Tibial artery (tissue), 4 donors: ENCODE data around the gene NADK.
A peak's percentile ranks its signal among the peaks of the same experiment; 100 is the strongest.

ENCODE experiments used
- DNase-seq, 2 donors: peaks; one replicate each; pipeline ENCODE4 v3.0.0-alpha.2; 2019
- H3K27ac ChIP-seq, 2 donors: fragments of 200-600 bp; sonication (generic) in 1 of 2; 1 replicate in 1 of 2; 2 replicates in 1 of 2; pipeline ENCODE4 v1.5.1; 2018 to 2019; ENCODE audit warnings: mild to moderate bottlenecking in 1 of 2
- H3K27me3 ChIP-seq, 2 donors: fragments of 200-600 bp; sonication (generic) in 1 of 2; one replicate each; pipeline versions ENCODE4 v1.5.1 to v1.6.0; 2016 to 2019
- H3K36me3 ChIP-seq, 3 donors: fragments of 200-600 bp; sonication (generic) in 2 of 3; one replicate each; pipeline ENCODE4 v1.5.1; 2016 to 2019; ENCODE audit warnings: mild to moderate bottlenecking in 2 of 3
- H3K4me1 ChIP-seq, 4 donors: fragments of 200-600 bp; sonication (generic) in 2 of 4; 1 replicate in 3 of 4; 2 replicates in 1 of 4; pipeline ENCODE4 v1.5.1; 2016 to 2019
- H3K4me3 ChIP-seq, 2 donors: fragments of 200-600 bp; sonication (generic) in 1 of 2; 1 replicate in 1 of 2; 2 replicates in 1 of 2; pipeline ENCODE4 v1.5.1; 2018 to 2019; ENCODE audit warnings: mild to moderate bottlenecking in 2 of 2
- H3K9me3 ChIP-seq, 3 donors: fragments of 200-600 bp; sonication (generic) in 1 of 3; one replicate each; pipeline ENCODE4 v1.5.1; 2016 to 2019
- intact Hi-C: fragments of 100-400 bp; cut with DNase I; formaldehyde crosslinking; loops from one replicate; pipeline ENCODE4 v1.15.0; 2023; ENCODE audit warnings: low total_unique reads
- TF ChIP-seq, protein P1 (sequence below), 2 experiments: fragments of 200-600 bp in 1 of 2; fragments of 450-650 bp in 1 of 2; IDR thresholded peaks; one replicate each; pipeline ENCODE4 v1.5.1; 2017 to 2019; ENCODE audit warnings: antibody characterized with exemption in 2 of 2, mild to moderate bottlenecking in 1 of 2, moderate library complexity in 1 of 2

Gene NADK

DNA sequence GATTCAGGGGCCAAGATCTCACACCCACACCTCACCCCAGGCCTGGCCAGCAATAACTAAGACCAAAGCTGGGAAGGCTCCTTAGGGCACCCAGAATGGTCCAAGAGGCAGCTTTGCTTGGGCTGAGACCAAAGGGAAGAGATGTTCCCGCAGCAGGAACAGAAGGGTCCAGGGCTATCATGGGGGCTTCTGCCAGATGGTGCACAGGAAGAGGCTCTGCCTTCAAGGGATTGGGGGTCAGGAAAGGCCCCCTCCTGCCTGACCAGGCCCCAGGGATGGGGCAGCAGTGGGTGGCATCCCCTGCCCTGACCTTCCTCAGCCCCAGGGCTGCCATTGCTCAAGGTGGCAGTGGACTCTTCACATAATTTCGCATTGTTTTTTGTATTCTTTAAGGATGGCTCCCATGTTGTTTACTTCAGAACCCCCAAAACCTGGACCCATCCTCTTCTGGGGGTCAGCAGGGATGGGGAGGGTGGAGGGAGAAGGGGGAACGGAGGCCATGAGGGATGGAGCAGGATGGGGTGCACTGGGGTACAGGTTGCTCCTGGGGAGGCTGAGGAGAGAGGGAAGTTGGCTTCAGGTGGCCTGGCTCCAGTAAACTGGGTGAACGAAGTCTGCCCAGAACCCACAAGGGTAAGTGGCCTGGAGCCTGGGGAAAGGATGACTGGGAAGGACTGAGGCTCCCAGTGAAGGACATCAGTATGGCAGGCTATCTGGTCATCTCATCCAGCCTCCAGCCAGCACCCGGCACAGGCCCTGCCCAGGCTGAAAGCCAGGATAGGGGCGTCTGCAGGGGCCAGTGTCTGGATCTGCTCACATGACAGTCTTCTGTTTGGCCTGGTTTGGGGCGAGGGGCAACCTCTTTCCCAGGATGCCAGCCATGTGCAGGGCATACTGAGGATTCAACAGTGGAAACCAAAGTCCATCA is 2.6 kb upstream of the NADK start:
- intact Hi-C loops = loop anchor here (10.0 kb wide), 1 partner anchor 114 kb away; the partner anchor contains the start of gene GNB1
- Histone ChIP-seq H3K9me3 (no peaks in the 10 kb centered on the region), H3K4me1 (peaks cover 8 to 62% (median 55%) of the 10 kb centered on the region in 4 donors), H3K36me3 (peaks cover 5 to 16% (median 12%) of the 10 kb centered on the region in 3 donors), H3K27me3 (no peaks in the 10 kb centered on the region), H3K4me3 (no peak overlapping the region), H3K27ac (peak overlapping the region; percentile 53 to 73)
- DNase-seq = no peak
- TF ChIP-seq, protein P1, sequence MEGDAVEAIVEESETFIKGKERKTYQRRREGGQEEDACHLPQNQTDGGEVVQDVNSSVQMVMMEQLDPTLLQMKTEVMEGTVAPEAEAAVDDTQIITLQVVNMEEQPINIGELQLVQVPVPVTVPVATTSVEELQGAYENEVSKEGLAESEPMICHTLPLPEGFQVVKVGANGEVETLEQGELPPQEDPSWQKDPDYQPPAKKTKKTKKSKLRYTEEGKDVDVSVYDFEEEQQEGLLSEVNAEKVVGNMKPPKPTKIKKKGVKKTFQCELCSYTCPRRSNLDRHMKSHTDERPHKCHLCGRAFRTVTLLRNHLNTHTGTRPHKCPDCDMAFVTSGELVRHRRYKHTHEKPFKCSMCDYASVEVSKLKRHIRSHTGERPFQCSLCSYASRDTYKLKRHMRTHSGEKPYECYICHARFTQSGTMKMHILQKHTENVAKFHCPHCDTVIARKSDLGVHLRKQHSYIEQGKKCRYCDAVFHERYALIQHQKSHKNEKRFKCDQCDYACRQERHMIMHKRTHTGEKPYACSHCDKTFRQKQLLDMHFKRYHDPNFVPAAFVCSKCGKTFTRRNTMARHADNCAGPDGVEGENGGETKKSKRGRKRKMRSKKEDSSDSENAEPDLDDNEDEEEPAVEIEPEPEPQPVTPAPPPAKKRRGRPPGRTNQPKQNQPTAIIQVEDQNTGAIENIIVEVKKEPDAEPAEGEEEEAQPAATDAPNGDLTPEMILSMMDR (IDR thresholded peaks at IDR 0.05) = no peak

DNA sequence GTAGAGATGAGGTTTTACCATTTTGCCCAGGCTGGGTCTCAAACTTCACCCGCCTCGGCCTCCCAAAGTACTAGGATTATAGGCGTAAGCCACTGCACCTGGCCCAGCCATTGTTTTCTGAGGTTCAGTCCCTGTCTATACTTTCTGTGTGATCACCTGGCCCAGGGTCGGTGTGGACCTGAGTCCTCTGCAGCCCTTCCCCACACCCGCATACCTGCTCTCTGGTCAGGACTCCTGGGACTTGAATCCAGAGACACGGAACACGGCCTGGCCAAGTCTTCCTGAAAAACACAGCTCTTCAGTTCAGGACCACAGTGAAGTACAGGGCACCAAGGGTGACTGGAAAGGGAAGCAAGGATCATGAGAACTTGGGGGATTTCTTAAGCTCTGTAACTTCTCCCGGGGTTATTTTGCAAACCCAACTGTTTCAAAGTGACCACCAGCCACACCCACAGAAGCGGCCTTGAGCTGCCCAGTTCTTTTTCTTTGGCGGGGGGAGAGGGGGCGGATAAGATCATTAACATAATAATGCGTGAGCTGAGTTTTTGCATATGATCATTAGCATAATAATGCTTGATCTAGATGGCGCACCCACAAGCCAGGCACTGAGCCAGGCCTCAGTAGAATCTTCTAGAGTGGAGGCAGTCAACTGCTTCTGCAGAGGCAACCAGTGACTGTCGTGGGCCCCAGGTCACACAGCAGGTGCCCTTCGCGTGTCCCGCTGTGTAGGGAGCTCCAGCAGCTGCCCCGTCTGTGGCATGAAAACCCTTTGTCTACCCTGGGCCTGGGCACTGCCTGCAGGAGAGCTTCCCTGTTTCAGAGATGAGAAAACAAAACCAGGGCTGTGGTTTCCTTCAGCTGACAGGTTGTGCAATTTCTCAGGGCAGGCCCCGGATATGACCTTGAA is 1.7 kb upstream of the NADK start:
- H3K27me3 ChIP-seq = no peaks in the 10 kb centered on the region
- H3K4me3 ChIP-seq = no peak overlapping the region
- TF ChIP-seq, protein P1 (IDR thresholded peaks at IDR 0.05) = no peak
- H3K36me3 ChIP-seq = peaks cover 0 to 7% (median 2%) of the 10 kb centered on the region in 3 donors
- DNase-seq = peak; percentile 80 to 84
- intact Hi-C loops = loop anchor here (10.0 kb wide), 1 partner anchor 115 kb away; the partner anchor contains the start of gene GNB1
- H3K4me1 ChIP-seq = peaks cover 8 to 70% (median 64%) of the 10 kb centered on the region in 4 donors
- no peaks in the 10 kb centered on the region for H3K9me3 ChIP-seq
- H3K27ac ChIP-seq = no peak overlapping the region

DNA sequence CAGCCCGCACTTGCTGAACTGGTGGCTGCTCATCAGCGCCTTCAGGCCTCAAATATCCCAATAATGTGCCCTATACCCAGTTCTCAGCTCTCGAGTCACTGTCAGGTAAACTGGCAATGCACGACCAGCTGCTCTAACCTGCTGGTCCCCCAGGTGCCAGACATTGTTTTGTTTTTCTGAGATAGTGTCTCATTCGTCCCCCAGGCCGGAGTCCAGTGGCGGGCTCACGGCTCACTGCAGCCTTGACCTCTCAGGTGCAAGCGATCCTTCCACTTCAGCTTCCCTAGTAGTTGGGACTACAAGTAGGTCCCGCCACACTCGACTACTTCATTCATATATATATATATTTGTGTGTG is 1.0 kb upstream of the NADK start:
- TF ChIP-seq, protein P1 (IDR thresholded peaks at IDR 0.05) = no peak
- DNase-seq = no peak
- peak overlapping the region; percentile 86 to 92 for H3K4me3 ChIP-seq
- peak overlapping the region in 1 of 2 donors; percentile 68 for H3K27ac ChIP-seq
- H3K36me3 ChIP-seq = peaks cover 0 to under 1% (median 0%) of the 10 kb centered on the region in 3 donors
- intact Hi-C loops = no loop called here
- H3K4me1 ChIP-seq = peaks cover 8 to 76% (median 66%) of the 10 kb centered on the region in 4 donors
- no peaks in the 10 kb centered on the region for H3K27me3 ChIP-seq
- no peaks in the 10 kb centered on the region for H3K9me3 ChIP-seq

DNA sequence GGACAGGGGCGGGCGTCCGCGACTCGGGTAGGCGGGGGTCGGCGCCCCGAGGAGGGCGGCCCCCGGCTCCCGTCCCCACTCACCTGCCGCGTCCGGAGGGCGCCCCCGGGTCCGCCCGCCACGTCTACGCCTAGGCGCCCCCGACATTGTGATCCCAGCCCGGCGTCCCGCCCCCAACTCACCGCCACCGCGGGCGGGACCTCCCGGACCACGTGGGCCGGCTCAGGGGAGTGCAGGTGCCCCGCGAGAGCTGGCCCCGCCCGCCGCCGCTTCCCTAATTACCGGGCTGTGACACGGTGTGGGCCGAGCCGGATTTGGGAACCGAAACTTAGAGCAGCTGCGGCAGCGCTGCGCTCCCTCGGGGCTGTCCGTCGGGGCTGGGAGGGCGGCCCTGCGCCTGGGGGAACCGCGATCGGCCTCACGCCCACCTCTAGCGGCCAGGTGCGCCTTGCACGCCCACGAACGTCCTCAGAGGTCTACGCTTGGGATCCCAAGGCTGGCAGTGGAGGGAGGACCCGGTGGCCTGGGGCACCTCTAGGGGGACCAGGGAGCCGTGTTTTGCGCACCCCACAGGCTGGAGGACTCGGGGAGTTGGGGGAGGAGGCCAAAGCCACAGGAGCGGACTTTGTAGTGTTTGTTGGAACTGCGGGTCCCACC is 521 bp upstream of the NADK start:
- no peaks in the 10 kb centered on the region for H3K27me3 ChIP-seq
- peak overlapping the region; percentile 86 to 92 for H3K4me3 ChIP-seq
- H3K4me1 ChIP-seq = peaks cover 8 to 77% (median 66%) of the 10 kb centered on the region in 4 donors
- intact Hi-C loops = no loop called here
- TF ChIP-seq, protein P1 (IDR thresholded peaks at IDR 0.05) = no peak
- H3K9me3 ChIP-seq = no peaks in the 10 kb centered on the region
- peak overlapping the region; percentile 68 to 90 for H3K27ac ChIP-seq
- peak; percentile 75 to 86 for DNase-seq
- H3K36me3 ChIP-seq = no peaks in the 10 kb centered on the region

DNA sequence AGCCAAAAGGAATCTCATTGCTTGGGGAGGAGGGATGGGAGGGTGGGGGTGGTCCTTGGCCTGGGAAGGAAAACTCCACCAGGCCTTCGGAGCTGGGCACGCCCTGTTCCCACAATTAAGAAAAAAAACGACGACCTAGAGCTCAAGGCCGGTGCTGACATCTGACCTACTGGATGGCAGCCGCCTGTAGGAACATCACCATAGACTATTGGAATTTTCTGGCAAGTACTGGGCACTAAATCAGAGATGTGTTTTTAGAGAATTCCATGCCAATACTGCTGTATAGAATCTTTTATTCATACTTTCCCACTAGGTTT is 729 bp downstream of the NADK start:
- Histone ChIP-seq H3K27ac (peak overlapping the region; percentile 90 to 97), H3K27me3 (no peaks in the 10 kb centered on the region), H3K4me3 (peak overlapping the region; percentile 86 to 92), H3K36me3 (peaks cover 1 to 7% (median 6%) of the 10 kb centered on the region in 3 donors), H3K9me3 (no peaks in the 10 kb centered on the region), H3K4me1 (peaks cover 8 to 66% (median 57%) of the 10 kb centered on the region in 4 donors)
- intact Hi-C loops = no loop called here
- peak; percentile 80 to 87 for DNase-seq
- TF ChIP-seq, protein P1 (IDR thresholded peaks at IDR 0.05) = no peak
